ENCODE measurements around the gene METTL15.
"Not testable (repeated sequence)": the region's sequence is repeated elsewhere in the genome, so short reads cannot be mapped to it uniquely, and the experiment has no call there.

Gene METTL15

GRCh38 chr11:28290995-28291394, 182.8 kb downstream of the METTL15 start:
- DNase-seq (ENCODE audit: low read depth, low spot score): not testable (repeated sequence)

GRCh38 chr11:28296426-28296825, 188.2 kb downstream of the METTL15 start:
- DNase-seq (ENCODE audit: low read depth, low spot score): no peak

DNA sequence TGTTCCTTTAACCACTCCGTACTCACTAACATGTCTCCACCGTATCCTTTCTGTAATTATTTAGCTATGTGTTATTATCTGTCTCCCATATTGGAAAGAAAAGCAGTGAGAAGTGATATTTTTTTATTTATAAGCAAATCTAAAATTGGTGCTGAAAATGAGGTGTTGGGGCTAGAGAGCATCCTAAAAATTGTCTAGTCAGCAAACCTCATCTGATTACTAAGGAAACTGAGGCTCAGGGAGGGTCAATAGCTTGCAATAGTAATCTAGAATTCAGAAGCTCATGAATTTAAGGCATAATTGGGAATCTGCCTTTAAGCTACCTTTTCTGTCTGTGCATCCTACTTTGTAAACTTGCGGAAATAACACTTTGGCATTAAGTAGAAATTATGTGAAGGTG, 190.0 kb downstream of the METTL15 start:
- no peak for DNase-seq (ENCODE audit: low read depth, low spot score)

DNA sequence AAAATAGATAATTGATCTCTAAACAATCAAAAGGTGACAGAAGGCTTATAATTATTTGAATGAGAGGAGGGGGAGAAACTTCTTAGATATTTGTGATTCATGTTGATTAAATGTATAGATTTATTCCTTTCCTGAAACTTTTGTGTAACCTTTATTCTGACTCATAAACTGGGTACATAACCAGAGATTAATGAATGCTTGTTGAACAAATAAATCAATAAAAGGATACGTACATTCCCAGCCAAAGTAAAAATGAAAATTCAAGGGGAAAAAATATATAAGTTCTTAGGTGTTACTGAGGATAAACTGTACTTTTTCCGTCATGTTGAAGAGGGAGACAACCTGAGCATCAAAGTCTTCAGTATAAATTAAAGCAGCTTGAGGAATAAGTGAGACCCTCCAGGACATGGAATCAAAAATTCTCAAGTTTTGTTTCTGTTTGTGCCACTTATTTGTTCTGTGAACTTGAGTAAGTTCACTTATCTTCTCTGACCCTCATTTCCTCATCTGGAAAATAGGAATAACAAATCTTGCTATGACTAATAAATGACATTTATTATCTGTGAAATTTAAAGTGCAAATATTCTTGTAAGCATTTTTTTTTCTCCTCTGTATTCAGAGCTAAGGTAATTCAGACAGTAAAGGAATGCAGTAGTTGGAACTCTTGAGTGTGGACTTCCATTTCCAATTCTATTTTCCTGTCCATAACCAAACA, 195.4 kb downstream of the METTL15 start:
- no peak for DNase-seq (ENCODE audit: low read depth, low spot score)

DNA sequence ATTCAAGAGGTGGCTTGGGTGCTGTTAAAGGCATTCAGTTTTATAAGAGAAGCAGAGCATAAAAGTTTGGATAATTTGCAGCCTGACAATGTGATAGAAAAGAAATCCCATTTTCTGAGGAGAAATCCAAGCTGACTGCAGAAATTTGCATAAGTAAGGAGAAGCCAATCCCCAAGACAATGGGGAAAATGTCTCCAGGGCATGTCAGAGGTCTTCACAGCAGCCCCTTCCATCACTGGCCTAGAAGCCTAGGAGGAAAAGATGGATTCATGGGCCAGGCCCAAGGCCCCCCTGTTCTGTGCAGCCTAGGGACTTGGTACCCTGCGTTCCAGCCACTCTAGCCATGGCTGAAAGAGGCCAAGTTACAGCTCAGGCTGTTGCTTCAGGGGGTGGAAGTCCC, 207.3 kb downstream of the METTL15 start:
- no peak for DNase-seq (ENCODE audit: low read depth, low spot score)

DNA sequence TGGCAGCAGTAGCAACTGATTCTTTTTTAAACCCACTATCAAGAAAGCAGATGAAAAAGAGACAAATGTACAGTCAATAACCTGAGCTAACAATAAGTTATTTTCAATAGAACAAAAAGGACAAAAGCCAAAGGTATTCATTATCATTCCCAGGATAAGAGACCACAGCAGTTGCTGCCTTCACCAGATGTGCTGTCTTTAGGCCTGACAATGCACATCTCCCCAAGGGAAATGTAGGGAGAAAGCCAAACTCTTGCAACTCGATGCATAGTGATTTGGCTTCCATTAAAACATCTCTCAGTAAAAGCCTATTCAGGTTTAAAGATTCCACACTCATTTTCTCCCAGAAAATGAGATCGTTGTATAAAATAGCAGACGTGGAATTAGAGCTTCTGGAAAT, 210.7 kb downstream of the METTL15 start:
- DNase-seq (ENCODE audit: low read depth, low spot score): no peak

DNA sequence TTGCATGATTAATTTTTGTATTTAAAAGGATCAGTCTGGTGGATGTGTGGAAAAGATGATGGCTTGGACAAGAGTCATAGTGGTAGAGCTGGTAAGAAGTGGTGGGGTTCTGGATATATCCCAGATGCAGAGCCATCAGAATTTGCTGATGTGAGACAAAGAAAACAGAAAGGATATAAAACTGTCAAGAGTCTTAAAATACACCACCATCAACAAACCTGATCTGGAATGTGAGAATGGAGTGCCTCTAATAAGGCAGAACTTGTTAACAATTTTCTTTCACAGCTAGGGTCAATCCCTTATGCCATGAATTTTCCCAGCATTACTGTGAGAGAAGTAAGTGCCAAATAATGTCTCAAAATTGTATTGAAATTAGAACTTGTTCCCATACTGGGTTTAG, 215.4 kb downstream of the METTL15 start:
- DNase-seq (ENCODE audit: low read depth, low spot score): no peak

- DNase-seq (ENCODE audit: low read depth, low spot score): not testable (repeated sequence)
Measured at GRCh38 chr11:28332393-28332792, 224.2 kb downstream of the METTL15 start.

DNA sequence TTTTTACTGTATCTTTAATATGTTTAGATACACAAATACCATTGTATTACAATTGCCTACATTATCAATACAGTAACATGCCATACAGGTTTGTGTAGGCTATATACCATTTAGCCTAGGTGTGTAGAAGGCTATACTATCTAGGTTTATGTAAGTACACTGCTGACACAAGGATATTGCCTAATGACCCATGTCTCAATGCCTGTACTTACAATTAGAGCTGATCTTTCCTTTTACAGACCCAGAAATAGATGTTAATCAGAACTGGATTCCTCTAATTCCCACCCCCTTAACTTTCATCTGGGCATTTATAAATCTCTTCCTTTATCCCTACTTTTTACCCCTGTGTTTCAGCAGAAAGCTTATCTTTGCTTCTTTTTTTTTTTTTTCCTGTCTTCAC, 229.5 kb downstream of the METTL15 start:
- DNase-seq (ENCODE audit: low read depth, low spot score): no peak

- DNase-seq (ENCODE audit: low read depth, low spot score): no peak
Measured at GRCh38 chr11:28338371-28338770, 230.2 kb downstream of the METTL15 start.

DNA sequence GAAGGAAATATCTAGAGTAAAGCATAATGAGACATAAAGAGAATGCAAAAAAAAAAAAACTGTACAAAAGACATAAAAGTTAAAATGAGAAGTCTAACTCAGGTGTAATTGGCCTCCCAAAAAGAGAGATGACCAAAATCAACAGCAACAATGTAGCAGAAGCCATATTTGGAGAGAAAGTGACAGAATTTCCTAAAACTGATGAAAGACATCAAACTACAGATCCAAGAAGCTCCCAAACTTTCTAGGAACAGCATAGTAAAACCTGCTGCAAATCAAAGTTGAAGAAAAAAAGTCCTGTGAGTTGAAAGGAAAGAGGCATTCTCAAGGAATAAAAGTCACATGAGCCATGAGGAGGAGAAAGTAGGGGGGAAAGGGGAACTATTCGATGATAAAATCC, 231.3 kb downstream of the METTL15 start:
- no peak for DNase-seq (ENCODE audit: low read depth, low spot score)

- DNase-seq (ENCODE audit: low read depth, low spot score): no peak
Measured at GRCh38 chr11:28342716-28343115, 234.5 kb downstream of the METTL15 start.

DNA sequence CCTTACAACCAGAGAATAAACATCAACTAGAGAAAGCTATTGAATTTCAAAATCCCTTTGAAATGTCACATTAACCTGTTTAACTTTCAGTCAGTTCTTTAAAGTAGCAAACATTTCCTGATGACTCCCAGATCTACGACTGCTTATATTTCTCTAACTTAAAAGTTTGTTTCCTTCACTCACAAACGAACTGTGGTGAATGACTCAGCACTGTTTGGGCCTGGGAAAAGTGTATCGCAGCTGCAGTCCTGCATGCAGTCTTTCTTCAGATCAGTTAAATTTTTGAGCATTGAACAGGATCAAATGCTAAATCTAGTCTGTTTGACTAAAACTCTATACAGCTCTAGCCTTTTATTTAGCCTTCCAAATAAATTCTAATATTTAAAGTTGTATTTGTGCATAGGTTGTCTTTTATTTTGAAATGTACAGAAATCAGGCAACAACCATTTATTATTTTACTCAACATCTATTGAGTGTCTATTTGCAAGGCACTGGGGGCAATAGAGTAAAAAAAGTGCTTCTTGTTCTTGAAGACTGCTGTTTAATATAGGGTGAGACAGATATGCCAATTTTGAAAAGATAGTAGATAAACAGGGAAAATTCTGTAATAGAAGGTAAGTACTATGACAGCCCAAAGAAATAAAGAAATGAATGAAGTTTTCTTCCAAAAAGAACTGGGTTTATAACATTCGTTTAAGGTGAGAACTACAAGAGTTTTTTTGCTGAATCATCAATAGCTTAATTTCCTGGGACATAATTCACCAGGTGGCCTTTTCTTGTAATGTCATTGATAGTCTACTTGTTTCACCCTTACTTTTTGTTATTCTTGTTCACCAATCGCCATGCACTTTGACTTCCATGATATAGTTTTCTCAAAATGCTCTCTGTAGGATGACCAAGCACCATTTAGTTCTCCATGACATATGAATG, 235.4 kb downstream of the METTL15 start:
- DNase-seq (ENCODE audit: low read depth, low spot score): no peak

GRCh38 chr11:28346209-28346608, 238.0 kb downstream of the METTL15 start:
- DNase-seq (ENCODE audit: low read depth, low spot score): no peak

- no peak for DNase-seq (ENCODE audit: low read depth, low spot score)
Measured at GRCh38 chr11:28346721-28347120, 238.5 kb downstream of the METTL15 start.

- DNase-seq (ENCODE audit: low read depth, low spot score): no peak
Measured at GRCh38 chr11:28347371-28347770, 239.2 kb downstream of the METTL15 start.

DNA sequence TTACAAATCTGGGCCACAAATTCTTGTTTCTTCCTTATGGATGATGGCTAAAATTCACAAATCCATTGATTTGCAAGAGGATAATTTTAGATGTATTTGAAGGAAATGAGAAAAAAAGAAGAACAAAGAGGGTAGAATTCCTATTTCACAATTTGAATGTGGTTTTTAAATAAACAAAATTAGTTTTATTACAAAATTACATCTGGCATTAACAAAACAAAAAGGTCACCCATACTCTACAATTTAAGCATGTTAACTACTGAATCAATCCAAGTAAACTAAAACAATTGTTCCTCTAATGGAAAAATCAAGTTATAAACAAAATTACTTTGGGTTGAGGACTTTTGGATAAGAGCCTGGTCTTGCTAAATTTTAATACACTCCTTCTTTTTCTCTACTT, 242.0 kb downstream of the METTL15 start:
- DNase-seq (ENCODE audit: low read depth, low spot score): no peak

GRCh38 chr11:28353991-28354390, 245.8 kb downstream of the METTL15 start:
- no peak for DNase-seq (ENCODE audit: low read depth, low spot score)

DNA sequence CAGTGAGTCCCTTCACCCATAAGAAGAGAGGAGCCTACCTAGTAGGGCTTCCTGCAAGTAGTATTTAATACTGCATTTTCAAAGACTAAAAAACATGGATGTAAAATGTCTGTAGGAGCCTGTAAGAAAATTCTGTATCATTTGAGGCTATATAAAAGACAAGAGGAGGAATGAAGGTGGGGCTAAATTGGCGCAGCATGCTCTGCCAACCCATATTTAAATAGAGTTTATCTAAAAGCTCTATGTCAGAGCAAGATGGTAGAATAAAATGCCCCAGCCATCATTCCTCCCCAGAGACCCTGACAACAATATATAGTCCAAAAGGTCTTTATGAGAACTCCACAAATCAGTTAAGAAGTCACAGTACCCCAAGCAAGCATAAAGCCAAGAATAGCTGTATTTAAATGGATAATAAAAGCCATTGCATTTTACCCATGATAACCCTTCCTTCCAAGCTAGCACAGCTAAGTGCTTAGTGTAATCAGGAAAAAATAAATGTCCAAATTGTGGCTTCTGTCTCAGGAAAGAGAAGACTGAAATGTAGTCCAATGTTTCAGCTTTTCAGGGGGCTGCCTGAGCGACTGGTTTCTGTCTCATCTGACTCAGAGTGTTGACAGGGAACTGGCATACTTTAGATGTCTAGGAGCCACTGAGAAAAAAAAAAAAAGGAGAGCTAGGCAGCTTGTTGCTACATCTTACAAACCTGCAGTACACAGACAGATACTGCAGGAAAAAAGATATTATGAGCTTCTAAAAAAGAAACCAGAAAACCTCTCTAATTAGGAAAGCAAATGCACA, 258.6 kb downstream of the METTL15 start:
- no peak for DNase-seq (ENCODE audit: low read depth, low spot score)

- not testable (repeated sequence) for DNase-seq (ENCODE audit: low read depth, low spot score)
Measured at GRCh38 chr11:28378095-28378494, 269.9 kb downstream of the METTL15 start.
